Limb (tissue), 2 donors: ENCODE data around the gene LCE1C.

Experiments
- DNase-seq, 2 donors: peaks; one replicate each; pipeline ENCODE4 v3.0.0-alpha.2; 2016; ENCODE audit errors: extremely low spot score in 2 of 2

The LCE1C gene, protein sequence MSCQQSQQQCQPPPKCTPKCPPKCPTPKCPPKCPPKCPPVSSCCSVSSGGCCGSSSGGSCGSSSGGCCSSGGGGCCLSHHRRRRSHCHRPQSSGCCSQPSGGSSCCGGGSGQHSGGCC

DNA sequence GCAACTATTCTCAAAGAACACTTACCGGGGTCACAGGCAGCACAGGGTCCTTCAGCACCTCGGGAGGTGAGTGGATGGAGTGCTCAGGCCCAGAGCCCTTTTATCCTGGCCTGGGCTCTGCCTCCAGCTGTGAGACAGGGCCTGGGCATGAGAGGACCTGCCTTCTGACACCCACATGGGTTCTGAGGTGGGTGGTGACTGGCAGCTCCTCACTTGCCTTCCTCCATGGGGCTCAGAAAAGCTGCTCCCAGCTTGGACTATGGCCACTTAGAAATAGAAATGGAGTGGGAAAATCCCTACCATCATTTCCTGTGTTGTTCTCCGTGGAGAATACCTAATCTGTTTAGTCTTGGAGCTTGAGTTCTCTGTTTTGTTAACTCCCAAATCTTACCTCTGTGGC lies at the start of gene LCE1C:
Gene LCE1C (minus strand): TSS at position 76 of the 400 bp plus-strand sequence. CDS start 1,173 bp downstream, outside the sequence.
- no peak for DNase-seq

DNA sequence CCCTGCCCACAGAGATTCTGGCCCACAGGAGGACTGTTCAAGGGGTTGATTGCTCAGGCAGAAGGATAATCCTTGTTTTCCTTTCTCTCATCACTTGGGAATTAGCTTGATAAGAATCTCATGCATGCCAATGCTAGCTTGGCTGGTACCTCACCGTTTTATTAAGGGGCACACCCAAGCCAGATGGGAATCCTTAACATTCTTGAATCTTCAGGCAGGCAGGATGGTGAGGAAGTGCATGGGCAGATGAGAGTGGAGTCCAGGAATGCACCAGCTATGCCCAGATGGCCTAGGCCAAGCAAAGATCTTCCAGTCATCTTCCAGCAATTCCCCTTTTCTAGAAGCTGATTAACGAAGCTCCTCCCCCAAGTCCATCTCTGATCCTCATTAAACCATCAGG lies 49.2 kb upstream of the LCE1C start:
- no peak for DNase-seq

DNA sequence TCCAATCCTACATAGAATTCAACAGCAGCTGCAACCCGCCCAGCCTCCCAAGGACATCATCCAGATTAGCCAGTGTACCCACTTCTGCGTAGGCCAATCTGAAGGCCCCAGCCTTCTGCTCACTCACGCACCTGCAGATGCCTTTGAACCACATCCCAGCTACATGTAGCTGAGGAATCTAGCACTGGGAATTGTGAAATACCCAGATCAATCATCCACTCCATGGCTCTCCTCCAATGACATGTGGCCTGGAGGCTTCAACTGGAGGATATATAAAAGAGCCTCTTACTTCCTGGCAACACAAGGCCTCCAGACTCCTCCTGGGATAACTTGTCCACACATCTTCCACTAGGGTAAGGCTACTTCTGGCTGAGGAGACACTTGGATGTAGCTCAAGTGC lies 36.1 kb upstream of the LCE1C start, which contains the start of gene LCE6A:
Gene LCE6A (plus strand): TSS at position 301 of the 400 bp plus-strand sequence. CDS start 665 bp downstream, outside the sequence.
- no peak for DNase-seq

DNA sequence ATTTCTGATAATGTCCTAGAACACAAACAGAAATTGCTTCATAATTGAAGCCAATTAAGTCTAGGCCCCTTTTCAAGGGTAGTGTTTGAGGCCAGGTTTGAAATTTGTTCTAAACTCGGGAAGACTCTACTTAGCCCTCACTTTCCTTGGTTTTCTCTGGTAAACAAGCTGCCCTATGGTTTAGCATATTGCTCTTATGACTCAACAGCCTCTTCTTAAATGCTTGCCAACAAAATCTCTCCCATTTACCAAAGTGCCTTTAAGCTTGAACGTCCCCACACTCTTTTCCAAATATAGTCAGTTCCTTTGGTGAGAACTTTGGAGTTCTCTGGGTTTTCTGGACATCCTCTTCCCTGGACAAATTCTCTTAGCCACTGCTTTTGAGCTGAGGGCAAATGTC lies 30.4 kb upstream of the LCE1C start:
- DNase-seq, result no peak

DNA sequence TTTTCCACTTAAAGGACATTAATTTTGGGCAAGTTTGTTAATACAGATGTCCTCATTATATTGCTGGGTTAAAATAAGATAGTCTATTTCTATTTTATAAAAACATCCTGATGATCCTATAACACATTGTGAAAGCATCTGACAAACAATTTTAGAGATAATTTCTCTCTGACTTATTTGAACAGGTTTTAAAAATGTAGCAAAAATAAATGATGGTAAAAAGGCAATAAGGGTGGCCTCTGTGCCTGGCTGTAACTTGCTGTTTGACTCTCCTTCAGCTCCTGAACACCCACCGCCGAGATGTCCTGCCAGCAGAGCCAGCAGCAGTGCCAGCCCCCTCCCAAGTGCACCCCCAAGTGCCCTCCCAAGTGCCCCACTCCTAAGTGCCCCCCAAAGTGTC lies 20.7 kb upstream of the LCE1C start, which contains the start of gene LCE1A:
Gene LCE1A (plus strand): TSS at position 301 of the 400 bp plus-strand sequence. CDS start 0 bp downstream, at position 301.
- no peak for DNase-seq

DNA sequence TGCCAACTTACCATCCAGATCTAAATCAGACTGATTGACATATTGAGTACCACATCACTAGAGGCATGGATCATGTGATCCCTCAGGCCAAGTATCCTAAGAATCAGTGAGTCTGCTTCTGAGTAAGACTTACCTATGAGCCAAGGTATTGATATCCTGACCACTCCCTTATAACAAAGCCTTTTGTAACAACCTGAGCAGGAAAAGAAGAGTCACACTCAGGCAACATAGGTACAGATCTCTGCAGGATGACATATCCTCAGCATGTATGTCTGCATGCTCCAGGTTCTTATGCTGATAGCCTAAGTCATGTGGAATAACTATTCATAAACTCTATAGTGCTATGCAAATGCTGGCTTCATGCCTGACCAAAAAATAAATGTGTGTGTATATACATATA lies 18.5 kb upstream of the LCE1C start:
- DNase-seq, result no peak

DNA sequence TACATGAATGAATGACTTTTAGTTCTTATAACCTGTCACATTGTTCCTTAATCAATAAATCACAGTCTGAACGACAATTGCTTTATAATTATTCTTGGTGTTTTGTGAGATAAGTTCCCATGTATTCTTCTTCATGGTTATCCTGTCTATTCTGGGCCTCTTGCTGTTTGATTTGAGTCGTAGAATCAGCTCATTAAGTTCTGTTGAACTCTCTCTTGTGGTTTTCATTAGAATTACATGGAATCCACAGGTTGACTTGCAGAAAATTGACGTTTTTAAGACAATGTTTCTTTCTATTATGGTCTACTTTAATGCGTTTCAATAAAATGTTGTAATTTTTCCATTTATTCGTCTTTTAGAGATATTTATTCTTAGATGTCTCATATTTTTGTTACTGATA lies 16.8 kb upstream of the LCE1C start:
- DNase-seq, result no peak

DNA sequence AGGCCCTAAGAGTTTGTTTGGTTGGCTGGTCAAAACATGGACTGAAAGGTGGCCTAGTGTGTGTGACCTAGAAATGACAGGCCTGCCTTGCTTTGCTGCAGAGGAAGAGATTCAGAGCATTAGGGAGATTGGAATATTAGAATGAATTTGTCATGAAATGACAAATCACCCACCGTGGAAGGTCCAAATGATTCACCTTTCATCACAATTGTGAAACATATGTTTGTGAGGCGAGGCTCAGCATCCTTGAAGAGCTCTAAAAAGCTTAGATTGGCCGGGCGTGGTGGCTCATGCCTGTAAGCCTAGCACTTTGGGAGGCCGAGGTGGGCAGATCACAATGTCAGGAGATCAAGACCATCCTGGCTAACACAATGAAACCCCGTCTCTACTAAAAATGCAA lies 10.9 kb upstream of the LCE1C start:
- no peak for DNase-seq

DNA sequence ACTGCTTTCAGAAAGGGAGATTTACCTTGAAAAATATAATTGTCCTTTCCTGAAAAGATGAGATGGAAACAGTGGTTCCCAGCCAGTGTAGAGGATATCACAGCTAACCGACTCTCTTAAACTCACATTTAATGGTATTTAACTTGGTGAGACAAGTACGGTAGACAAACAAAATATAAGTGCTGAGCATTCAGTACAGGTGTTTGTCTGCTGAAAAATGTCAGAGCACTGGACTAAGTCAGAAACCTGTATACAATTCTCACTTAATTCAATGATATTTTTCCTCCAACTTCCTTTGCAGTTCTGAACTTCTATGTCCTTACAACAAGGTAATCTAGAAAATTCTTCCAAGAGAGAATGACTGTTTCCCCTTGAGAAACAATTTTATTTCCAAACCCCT lies 5.2 kb upstream of the LCE1C start, which contains the start of gene LCE1B:
Gene LCE1B (plus strand): TSS at position 301 of the 400 bp plus-strand sequence. CDS start 476 bp downstream, outside the sequence.
- no peak for DNase-seq

DNA sequence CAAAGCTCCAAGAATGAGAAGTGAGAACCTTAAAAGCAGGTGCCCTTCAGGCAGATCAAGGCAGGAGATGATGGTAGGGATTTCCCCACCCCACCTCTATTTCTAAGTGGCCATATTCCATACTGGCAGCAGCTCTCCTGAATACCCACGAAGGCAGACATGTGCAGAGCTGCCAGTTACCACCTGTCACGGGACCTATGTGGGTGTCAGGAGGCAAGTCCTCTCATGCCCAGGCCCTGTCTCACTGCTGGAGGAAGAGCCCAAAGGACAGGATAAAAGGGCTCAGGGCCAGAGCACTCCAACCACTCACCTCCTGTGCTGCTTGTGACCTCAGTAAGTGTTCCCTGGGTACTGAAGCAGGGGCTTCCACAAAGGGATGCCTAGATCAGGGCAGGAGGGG lies 4.6 kb upstream of the LCE1C start:
- no peak for DNase-seq

DNA sequence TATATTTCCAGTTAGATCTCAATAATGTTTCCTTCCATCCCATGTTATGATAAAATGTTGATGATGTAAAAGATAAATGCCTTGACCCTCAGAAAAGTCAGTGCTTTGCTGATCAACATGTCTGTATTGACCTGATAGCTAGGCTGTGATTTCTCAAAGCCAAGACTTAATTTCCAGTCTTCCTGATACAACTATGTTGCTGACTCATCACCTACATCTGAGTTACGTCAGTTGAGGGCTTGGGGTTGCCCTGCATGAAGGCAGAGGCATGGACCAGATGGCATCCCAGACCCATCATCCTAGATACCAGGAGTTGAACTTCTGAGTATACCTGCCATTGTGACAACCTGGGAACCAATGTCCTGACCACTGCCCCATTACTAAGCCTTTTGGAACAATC lies 5.1 kb downstream of the LCE1C start:
- DNase-seq, result no peak

DNA sequence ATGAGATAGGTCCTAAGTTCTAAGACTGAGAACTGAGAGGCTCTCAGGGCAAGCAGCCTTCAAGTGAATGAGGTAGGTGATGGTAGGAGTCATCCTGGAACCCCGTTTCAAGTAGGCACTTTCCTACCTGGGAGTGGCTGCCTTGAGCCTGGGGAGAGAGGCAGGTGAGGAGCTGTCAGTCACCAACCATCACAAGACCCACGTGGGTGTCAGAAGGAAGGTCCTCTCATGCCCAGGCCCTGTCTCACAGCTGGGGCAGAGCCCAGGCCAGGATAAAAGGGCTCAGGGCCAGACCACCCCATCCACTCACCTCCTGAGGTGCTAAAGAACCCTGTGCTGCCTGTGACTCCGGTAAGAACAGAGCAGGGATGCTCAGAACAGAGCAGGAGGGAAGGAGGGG lies 10.0 kb downstream of the LCE1C start, which contains the start of gene LCE1D:
Gene LCE1D (plus strand): TSS at position 301 of the 400 bp plus-strand sequence. CDS start 1,074 bp downstream, outside the sequence.
- DNase-seq, result no peak

DNA sequence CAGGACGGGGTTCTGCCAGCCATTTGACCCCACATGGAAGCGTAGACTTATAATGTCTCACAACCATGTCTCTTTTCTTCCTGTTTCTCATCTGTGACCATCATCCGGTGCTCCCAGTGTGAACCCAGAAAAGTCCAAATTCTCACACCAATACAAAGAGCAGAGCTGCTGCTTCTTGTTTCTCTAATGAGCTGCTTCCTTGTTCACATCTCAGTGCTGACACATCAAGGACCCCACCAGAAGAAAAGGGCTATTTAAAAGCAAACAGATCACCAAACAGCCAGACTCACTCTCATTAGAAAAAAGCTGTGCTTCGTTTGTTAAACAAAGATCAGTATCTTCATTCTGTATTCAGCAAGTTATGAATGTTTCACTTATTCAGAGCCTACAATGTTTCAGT lies 10.8 kb downstream of the LCE1C start:
- no peak for DNase-seq

DNA sequence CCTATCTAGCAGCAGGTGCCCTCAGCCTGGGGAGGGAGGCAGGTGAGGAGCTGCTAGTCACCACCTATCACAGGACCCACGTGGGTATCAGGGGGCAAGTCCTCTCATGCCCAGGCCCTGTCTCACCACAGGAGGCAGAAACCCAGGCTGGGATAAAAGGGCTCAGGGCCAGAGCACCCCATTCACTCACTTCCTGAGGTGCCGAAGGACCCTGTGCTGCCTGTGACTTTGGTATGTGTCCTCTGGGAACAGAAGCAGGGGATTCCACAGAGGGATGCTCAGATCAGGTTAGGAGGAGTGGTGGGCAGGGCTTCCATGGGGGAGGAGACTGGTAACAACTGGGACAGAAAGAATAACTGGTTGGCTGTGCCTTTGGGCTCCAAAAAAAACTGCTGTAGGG lies 20.4 kb downstream of the LCE1C start, which contains the start of gene LCE1E:
Gene LCE1E (plus strand): TSS at position 181 of the 400 bp plus-strand sequence. CDS start 1,043 bp downstream, outside the sequence.
- DNase-seq, result no peak

DNA sequence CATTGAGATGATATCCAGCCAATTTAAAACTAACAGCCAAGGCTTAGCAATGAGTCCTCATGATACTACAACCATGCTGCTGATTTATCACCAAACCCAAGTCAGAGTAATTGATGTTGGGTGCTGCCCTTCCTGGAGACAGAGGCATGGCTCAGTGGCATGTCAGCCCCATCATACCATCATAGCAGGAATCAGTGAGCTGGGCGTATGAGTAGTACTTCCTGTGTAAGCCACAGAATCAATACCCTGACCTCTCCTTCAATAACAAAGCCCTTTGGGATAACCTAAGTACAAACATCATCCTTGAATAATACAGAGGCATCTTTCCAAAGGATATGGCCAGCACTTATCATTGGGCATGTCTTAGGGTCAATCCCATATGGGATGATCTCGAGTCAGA lies 23.4 kb downstream of the LCE1C start:
- DNase-seq, result no peak

DNA sequence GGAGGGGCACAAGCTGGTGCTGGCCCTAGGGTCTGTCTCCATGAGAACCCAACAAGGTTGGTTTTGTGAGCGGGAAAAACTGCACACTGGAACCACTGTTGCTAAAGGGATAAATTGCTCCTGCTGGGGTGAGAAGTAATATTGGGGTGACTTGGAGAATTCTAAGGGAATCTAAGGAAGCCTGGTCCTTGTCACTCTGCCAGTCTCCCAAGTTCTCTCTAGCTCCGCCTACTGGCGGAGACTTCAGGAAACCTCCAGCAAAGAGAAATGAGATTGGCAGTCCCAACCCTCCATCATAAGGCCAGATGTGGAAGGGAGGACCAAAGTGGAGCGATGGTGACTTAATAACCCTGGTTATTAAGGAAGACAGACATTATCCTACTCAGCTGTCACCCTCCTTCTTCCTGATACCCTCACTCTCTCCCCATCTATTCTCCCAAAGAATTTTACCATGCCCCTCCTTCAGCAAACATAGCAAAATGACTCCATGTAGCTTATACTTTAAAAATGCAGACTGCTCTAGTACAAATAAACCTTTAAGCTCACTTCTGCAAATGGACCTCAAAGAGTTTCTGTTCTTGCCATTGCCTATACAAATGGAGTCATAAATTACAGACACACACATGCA lies 28.8 kb downstream of the LCE1C start:
- no peak for DNase-seq

DNA sequence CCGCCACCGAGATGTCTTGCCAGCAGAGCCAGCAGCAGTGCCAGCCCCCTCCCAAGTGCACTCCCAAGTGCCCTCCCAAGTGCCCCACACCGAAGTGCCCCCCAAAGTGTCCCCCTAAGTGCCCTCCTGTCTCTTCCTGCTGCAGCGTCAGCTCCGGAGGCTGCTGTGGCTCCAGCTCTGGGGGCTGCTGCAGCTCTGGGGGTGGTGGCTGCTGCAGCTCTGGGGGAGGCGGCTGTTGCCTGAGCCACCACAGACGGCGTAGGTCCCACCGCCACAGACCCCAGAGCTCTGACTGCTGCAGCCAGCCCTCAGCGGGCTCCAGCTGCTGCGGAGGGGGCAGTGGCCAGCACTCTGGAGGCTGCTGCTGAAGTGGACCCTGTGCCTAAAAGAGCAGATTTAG lies 30.1 kb downstream of the LCE1C start:
- DNase-seq, result no peak

DNA sequence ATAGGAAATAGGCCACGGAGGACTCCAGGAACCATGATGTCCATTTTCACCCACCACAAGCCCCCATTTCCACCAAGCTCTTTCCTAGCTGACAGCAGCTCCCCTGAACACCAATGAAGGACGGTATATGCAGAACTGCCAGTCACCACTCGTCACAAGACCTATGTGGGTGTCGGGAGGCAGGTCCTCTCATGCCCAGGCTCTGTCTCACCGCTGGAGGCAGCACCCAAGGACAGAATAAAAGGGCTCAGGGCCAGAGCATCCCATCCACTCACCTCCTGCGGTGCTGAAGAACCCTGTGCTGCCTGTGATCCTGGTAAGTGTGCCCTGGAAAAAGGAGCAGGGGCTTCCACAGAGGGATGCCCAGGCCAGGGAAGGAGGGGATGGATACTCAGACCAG lies 31.6 kb downstream of the LCE1C start, which contains the start of gene LCE1F:
Gene LCE1F (plus strand): TSS at position 266 of the 400 bp plus-strand sequence. CDS start 1,232 bp downstream, outside the sequence.
- DNase-seq, result no peak

DNA sequence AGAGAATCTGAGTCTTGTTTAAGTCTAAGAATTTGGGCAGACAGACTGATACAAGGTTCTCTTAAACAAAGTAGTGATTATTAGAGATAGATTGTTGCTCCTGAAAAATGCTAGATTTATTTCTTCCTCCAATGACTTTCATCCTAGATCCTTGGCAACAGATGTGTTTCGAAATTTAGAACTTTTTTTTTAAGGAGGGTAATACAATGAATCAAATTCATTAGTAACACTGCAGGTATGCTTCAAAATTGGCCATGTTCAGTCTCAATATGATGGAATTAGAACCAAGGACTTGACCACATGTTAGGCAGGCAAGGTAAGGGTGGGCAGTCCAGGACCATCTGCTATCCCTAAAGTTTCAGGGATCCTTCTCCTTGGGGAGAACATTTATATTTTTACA lies 36.0 kb downstream of the LCE1C start:
- no peak for DNase-seq

DNA sequence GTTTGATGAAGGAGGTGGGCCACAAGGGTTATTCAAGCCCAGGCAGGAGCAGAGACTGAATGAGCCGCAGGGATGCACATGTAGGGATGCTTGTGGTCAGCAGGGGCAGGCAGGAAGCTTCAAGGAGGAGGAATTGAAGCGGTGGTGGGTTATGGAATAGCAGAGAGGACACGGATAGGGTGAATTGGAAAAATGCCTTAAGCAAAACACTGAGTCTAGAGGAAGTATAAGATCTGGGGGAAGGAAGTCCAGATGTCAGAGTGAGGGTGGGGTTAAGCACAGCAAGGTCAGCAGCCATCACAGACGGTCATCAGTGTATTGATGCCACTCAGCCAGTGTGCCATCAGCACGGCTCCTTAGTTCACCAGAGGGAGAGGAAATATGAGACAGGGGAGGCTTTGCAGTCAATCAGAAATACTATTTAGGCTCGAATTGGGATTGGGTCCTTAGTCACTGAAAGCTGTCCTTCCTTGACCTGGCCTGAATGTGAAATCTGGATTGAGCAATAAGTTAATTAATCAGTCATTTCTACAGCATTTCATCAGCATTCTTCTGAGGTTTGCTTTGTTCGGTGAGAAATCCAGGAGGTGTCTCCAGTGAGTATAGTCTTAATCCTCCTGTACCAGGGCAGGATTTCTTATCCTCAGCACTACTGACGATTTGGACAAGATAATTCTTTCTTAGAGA lies 37.5 kb downstream of the LCE1C start:
- DNase-seq, result no peak

DNA sequence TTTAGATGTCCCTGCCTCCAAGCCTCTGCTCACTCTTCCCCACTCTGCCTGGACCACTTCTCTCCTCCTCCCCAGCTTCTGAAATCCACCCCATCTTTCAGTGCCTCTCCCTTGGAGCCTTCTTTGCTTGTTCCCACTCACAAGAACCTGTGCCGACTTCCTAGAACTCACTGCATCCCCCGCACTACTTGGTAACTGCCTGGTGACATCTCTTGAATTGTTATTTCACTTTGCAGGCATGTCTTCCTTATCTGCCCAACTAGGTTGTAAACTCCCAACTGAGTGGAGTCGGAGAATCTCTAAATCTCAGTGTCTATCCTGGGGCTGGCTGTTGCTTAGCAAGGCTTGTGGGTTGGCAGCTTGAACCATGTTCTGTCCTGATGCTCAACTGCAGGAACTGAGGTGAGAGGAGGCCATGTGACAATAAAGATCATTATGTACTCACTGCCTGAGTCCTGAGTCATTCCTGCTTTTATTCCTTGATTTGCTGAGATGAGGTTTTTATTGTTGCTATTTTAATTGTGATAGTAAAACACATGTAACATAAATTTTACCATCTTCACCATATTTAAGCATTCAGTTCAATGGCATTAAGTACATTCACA lies 44.7 kb downstream of the LCE1C start:
- DNase-seq, result no peak
